ENCODE results near the gene HOXA13. TPM values are rescaled to one million over a fixed set of nuclear protein-coding genes. Genes with fewer than 3 reads are reported as not detected.

Gene HOXA13
- total RNA-seq, 5 donors from 2014 or later (not counting 1 experiment from before 2014, with no cell fraction given), result not detected

- Histone ChIP-seq H3K4me3 (ENCODE audit: control insufficient read depth in 1 of 2, extremely low read depth in 1 of 2, low read length in 1 of 2) (no peak overlapping the region), H3K27me3 (replicated peaks in 1 of 2; ENCODE audit: control insufficient read depth in 2 of 2, extremely low read depth in 1 of 2, insufficient read depth in 2 of 2, low read length in 1 of 2) (peaks cover 38 to 89% of the 10 kb centered on the region in 2 experiments), H3K9me3 (no peaks in the 10 kb centered on the region), H3K36me3 (ENCODE audit: control insufficient read depth in 2 of 2, extremely low read depth in 1 of 2, insufficient read depth in 1 of 2, low read length in 1 of 2) (no peaks in the 10 kb centered on the region), H3K4me1 (ENCODE audit: control insufficient read depth in 1 of 2, extremely low read depth in 1 of 2, insufficient read depth in 2 of 2, low read length in 2 of 2) (peaks cover 0 to 17% of the 10 kb centered on the region in 2 experiments), H3K27ac (ENCODE audit: low read length) (no peak overlapping the region)
- Mint-ChIP-seq H3K36me3 (no peaks in the 10 kb centered on the region), H3K4me1 (peaks cover 25 to 32% (median 29%) of the 10 kb centered on the region in 3 donors), H3K4me3 (peak overlapping the region in 1 of 3 donors; percentile 24), H3K27me3 (peaks cover 71 to 91% of the 10 kb centered on the region in 2 donors), H3K9me3 (no peaks in the 10 kb centered on the region), H3K27ac (no peak overlapping the region)
- CTCF ChIA-PET, result no interaction called here
- no peak for DNase-seq
- 5% methylated on average over 83 of the region's 90 CpGs for WGBS (ENCODE audit: insufficient coverage)
- ATAC-seq (replicated peaks in 1 of 4), result peak in 2 of 4 experiments; percentile 37 to 40
- POLR2A ChIA-PET, result no interaction called here
Observed at GRCh38 chr7:27245798-27246691, 46.2 kb upstream of the HOXA13 start.

- ATAC-seq (replicated peaks in 1 of 4), result no peak
- 14% methylated on average over 27 of the region's 37 CpGs for WGBS (ENCODE audit: insufficient coverage)
- Histone ChIP-seq H3K27ac (ENCODE audit: low read length) (no peak overlapping the region), H3K27me3 (replicated peaks in 1 of 2; ENCODE audit: control insufficient read depth in 2 of 2, extremely low read depth in 1 of 2, insufficient read depth in 2 of 2, low read length in 1 of 2) (peaks cover 40 to 94% of the 10 kb centered on the region in 2 experiments), H3K4me1 (ENCODE audit: control insufficient read depth in 1 of 2, extremely low read depth in 1 of 2, insufficient read depth in 2 of 2, low read length in 2 of 2) (peaks cover 0 to 19% of the 10 kb centered on the region in 2 experiments), H3K36me3 (ENCODE audit: control insufficient read depth in 2 of 2, extremely low read depth in 1 of 2, insufficient read depth in 1 of 2, low read length in 1 of 2) (no peaks in the 10 kb centered on the region), H3K4me3 (ENCODE audit: control insufficient read depth in 1 of 2, extremely low read depth in 1 of 2, low read length in 1 of 2) (no peak overlapping the region), H3K9me3 (no peaks in the 10 kb centered on the region)
- Mint-ChIP-seq H3K4me3 (peak overlapping the region in 1 of 3 donors; percentile 23), H3K27ac (no peak overlapping the region), H3K36me3 (no peaks in the 10 kb centered on the region), H3K9me3 (no peaks in the 10 kb centered on the region), H3K27me3 (peaks cover 71 to 91% of the 10 kb centered on the region in 2 donors), H3K4me1 (peaks cover 25 to 36% (median 31%) of the 10 kb centered on the region in 3 donors)
- ChIA-PET POLR2A (no interaction called here), CTCF (interaction anchor here in 1 of 2 donors (0.6 kb wide), 1 partner anchor 1396 kb away, joined by 3 read pairs; no protein-coding TSS in a partner anchor)
- DNase-seq, result no peak
Observed at GRCh38 chr7:27245124-27245797, 45.4 kb upstream of the HOXA13 start.

GRCh38 chr7:27244488-27245123 is 44.7 kb upstream of the HOXA13 start:
- no peak overlapping the region for H3K27ac ChIP-seq (ENCODE audit: low read length)
- Mint-ChIP-seq H3K27me3 (peaks cover 71 to 91% of the 10 kb centered on the region in 2 donors), H3K9me3 (no peaks in the 10 kb centered on the region), H3K36me3 (no peaks in the 10 kb centered on the region), H3K4me1 (peaks cover 19 to 41% (median 30%) of the 10 kb centered on the region in 3 donors), H3K27ac (no peak overlapping the region), H3K4me3 (peak overlapping the region in 1 of 3 donors; percentile 23)
- ChIA-PET CTCF (interaction anchor here in 1 of 2 donors (0.6 kb wide), 1 partner anchor 1396 kb away, joined by 3 read pairs; no protein-coding TSS in a partner anchor), POLR2A (no interaction called here)
- H3K4me1 ChIP-seq (ENCODE audit: control insufficient read depth in 1 of 2, extremely low read depth in 1 of 2, insufficient read depth in 2 of 2, low read length in 2 of 2), result peaks cover 0 to 24% of the 10 kb centered on the region in 2 experiments
- no peaks in the 10 kb centered on the region for H3K9me3 ChIP-seq
- no peak overlapping the region for H3K4me3 ChIP-seq (ENCODE audit: control insufficient read depth in 1 of 2, extremely low read depth in 1 of 2, low read length in 1 of 2)
- WGBS (ENCODE audit: insufficient coverage), result 15% methylated on average over 15 of the region's 18 CpGs
- H3K27me3 ChIP-seq (replicated peaks in 1 of 2; ENCODE audit: control insufficient read depth in 2 of 2, extremely low read depth in 1 of 2, insufficient read depth in 2 of 2, low read length in 1 of 2), result peaks cover 38 to 95% of the 10 kb centered on the region in 2 experiments
- DNase-seq (no peak), ATAC-seq (replicated peaks in 1 of 4) (no peak)
- H3K36me3 ChIP-seq (ENCODE audit: control insufficient read depth in 2 of 2, extremely low read depth in 1 of 2, insufficient read depth in 1 of 2, low read length in 1 of 2), result no peaks in the 10 kb centered on the region

GRCh38 chr7:27243340-27244163 is 43.7 kb upstream of the HOXA13 start:
- Mint-ChIP-seq H3K36me3 (no peaks in the 10 kb centered on the region), H3K27me3 (peaks cover 62 to 86% of the 10 kb centered on the region in 2 donors), H3K4me3 (peak overlapping the region in 1 of 3 donors; percentile 63), H3K4me1 (peaks cover 19 to 44% (median 31%) of the 10 kb centered on the region in 3 donors), H3K9me3 (no peaks in the 10 kb centered on the region), H3K27ac (peak overlapping the region in 1 of 2 donors; percentile 36)
- Histone ChIP-seq H3K36me3 (ENCODE audit: control insufficient read depth in 2 of 2, extremely low read depth in 1 of 2, insufficient read depth in 1 of 2, low read length in 1 of 2) (no peaks in the 10 kb centered on the region), H3K27me3 (replicated peaks in 1 of 2; ENCODE audit: control insufficient read depth in 2 of 2, extremely low read depth in 1 of 2, insufficient read depth in 2 of 2, low read length in 1 of 2) (peaks cover 33 to 96% of the 10 kb centered on the region in 2 experiments), H3K27ac (ENCODE audit: low read length) (no peak overlapping the region), H3K4me1 (ENCODE audit: control insufficient read depth in 1 of 2, extremely low read depth in 1 of 2, insufficient read depth in 2 of 2, low read length in 2 of 2) (peaks cover 0 to 30% of the 10 kb centered on the region in 2 experiments), H3K9me3 (no peaks in the 10 kb centered on the region), H3K4me3 (ENCODE audit: control insufficient read depth in 1 of 2, extremely low read depth in 1 of 2, low read length in 1 of 2) (no peak overlapping the region)
- ChIA-PET POLR2A (no interaction called here), CTCF (no interaction called here)
- ATAC-seq (replicated peaks in 1 of 4) (no peak), DNase-seq (no peak)
- 11% methylated on average over 34 of the region's 43 CpGs for WGBS (ENCODE audit: insufficient coverage)

GRCh38 chr7:27242555-27243339 is 42.9 kb upstream of the HOXA13 start, which contains the start of gene EVX1:
Gene EVX1, plus strand, starts transcription at chr7:27242802. Its CDS starts 229 bp downstream, at chr7:27243031.
- Mint-ChIP-seq H3K4me3 (peak within 1 kb of the TSS in 2 of 3 donors; percentile 10 to 63), H3K4me1 (peaks cover 19 to 45% (median 31%) of the 10 kb centered on the region in 3 donors), H3K27ac (peak within 1 kb of the TSS in 1 of 2 donors; percentile 36), H3K9me3 (no peaks in the 10 kb centered on the region), H3K36me3 (no peaks in the 10 kb centered on the region), H3K27me3 (peaks cover 62 to 87% of the 10 kb centered on the region in 2 donors)
- Histone ChIP-seq H3K27me3 (replicated peaks in 1 of 2; ENCODE audit: control insufficient read depth in 2 of 2, extremely low read depth in 1 of 2, insufficient read depth in 2 of 2, low read length in 1 of 2) (peaks cover 26 to 96% of the 10 kb centered on the region in 2 experiments), H3K4me3 (ENCODE audit: control insufficient read depth in 1 of 2, extremely low read depth in 1 of 2, low read length in 1 of 2) (no peak within 1 kb of the TSS), H3K27ac (ENCODE audit: low read length) (no peak within 1 kb of the TSS), H3K36me3 (ENCODE audit: control insufficient read depth in 2 of 2, extremely low read depth in 1 of 2, insufficient read depth in 1 of 2, low read length in 1 of 2) (no peaks in the 10 kb centered on the region), H3K9me3 (no peaks in the 10 kb centered on the region), H3K4me1 (ENCODE audit: control insufficient read depth in 1 of 2, extremely low read depth in 1 of 2, insufficient read depth in 2 of 2, low read length in 2 of 2) (peaks cover 0 to 30% of the 10 kb centered on the region in 2 experiments)
- ATAC-seq (replicated peaks in 1 of 4) (peak in 1 of 4 experiments; percentile 80), DNase-seq (peak in 31 of 35 experiments; percentile 20 to 73 (median 49))
- whole genome bisulfite sequencing (ENCODE audit: insufficient coverage), result 7% methylated on average over 52 of the region's 62 CpGs
- POLR2A ChIA-PET, result no interaction called here
- CTCF ChIA-PET, result no interaction called here
